ENCODE measurements around the gene METTL1.
"Not testable (repeated sequence)": the region's sequence is repeated elsewhere in the genome, so short reads cannot be mapped to it uniquely, and the experiment has no call there.

METTL1 gene

GRCh38 chr12:57724003-57724935 lies 47.6 kb downstream of the METTL1 start:
- DNase-seq (ENCODE audit: low spot score) = no peak

DNA sequence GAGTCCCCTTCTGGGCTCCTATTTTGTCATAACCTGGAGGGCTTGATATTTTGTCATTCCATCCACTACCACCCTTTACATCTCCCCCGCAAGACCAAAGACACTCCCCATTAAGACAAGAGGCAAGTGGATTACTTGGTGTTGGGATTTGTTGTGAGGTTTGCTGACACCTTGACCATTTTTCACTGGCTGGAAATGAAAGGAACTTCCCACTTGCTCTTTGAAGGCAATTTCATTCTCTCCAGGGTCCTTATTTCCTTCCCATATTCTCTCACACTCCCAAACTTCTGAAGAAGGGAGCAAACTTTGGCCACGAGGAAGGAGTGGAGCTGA lies 48.3 kb downstream of the METTL1 start:
- no peak for DNase-seq (ENCODE audit: low spot score)

DNA sequence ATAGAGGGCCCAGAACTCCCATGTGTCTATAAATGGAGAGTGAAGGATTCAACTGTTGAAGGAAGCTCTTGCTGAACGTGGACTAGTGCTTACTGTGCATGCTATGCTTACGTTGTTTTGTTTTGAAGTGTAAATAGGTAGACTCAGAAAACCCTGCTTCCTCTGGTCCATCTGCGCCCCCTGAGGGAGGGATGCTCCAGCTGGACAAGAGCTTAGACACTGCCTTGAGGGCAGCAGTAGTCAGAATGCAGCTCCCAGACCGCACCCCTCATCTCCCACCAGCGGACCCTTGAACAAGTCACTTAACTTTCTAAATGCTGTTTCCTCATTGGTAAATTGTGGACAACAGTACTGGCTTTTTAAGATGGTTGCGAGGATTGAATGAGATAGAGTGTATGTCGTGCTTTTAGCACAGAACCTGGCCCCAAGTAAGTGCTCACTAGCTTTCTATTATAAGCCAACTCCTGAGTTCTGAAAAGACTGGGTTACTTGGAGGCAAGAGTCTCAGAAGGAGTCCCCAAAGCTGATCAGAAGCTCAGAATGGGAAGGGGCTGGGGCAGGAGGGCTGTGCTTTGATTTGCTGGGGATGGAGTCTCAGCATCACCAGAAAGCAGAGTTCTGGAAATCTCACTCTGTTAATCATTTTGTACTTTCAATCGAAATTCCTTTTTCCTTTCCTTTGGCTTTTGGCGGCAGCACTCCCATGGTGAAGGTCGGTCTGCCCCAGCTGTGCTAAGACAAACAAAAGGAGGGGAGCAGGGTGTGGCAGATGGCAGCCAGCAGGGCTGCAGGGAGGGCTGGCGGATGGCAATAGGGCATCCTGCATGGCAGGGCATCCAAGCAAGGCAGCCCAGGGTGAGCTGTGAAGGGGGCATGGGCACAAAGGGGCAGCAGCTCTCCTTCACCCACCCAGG lies 48.9 kb downstream of the METTL1 start:
- DNase-seq (ENCODE audit: low spot score) = no peak

- DNase-seq (ENCODE audit: low spot score) = not testable (repeated sequence)
Observed at GRCh38 chr12:57721846-57722608, 49.9 kb downstream of the METTL1 start.

GRCh38 chr12:57720606-57721595 lies 51.0 kb downstream of the METTL1 start:
- no peak for DNase-seq (ENCODE audit: low spot score)

- no peak for DNase-seq (ENCODE audit: low spot score)
Observed at GRCh38 chr12:57719777-57720605, 51.9 kb downstream of the METTL1 start.

DNA sequence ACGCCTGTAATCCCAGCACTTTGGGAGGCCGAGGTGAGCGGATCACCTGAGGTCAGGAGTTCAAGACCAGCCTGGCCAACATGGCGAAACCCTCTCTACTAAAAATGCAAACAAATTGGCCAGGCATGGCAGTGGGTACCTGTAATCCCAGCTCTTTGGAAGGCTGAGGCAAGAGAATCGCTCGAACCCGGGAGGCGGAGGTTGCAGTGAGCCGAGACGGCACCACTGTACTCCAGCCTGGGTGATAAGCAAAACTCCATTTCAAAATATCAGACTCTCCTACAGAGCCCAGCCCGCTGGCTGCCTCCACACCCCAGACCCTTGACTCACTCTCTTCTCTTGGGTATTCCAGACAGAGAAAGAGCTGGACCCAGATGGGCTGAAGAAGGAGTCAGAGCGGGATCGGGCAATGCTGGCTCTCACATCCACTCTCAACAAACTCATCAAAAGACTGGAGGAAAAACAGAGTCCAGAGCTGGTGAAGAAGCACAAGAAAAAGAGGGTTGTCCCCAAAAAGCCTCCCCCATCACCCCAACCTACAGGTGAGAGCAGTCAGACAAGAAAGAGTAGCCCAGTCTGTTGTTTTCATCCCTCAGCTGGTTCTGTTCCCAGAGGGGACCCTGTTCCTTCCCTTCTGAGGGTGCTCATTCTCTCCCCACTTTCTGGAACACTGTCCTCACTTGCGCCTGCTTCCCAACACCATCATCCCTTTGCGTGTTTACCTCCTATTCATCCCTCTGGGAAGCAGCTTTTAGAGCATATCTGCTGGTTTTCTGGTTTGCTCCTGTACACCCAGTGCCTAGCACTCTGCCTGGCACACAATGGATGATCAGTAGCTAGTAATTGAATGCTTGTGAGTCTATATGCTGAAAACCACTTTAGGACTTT lies 53.0 kb downstream of the METTL1 start:
- DNase-seq (ENCODE audit: low spot score) = no peak

Data from AG08395 (cell line).